ENCODE data around the gene OR2B2.
A peak's percentile ranks its signal among the peaks of the same experiment; 100 is the strongest.

Gene OR2B2

GRCh38 chr6:27922949-27923348 is 10.8 kb upstream of the OR2B2 start:
- Histone ChIP-seq H3K9ac (ENCODE audit: low read length) (no peak overlapping the region), H3K36me3 (ENCODE audit: low read length) (no peaks in the 10 kb centered on the region), H3K27ac (ENCODE audit: low read depth, low read length) (no peak overlapping the region), H3F3A (ENCODE audit: insufficient read depth) (no peaks in the 10 kb centered on the region), H3K79me2 (ENCODE audit: insufficient read depth, low read length) (no peaks in the 10 kb centered on the region), H3K4me2 (ENCODE audit: low read depth, low read length, poor library complexity, severe bottlenecking) (no peak overlapping the region), H3K4me3 (ENCODE audit: insufficient read depth, low read length, poor library complexity, severe bottlenecking) (no peak overlapping the region), H3K9me2 (replicated peaks; ENCODE audit: insufficient read depth, low read length) (no peaks in the 10 kb centered on the region), H2AFZ (ENCODE audit: low read depth, low read length, severe bottlenecking) (no peak overlapping the region), H3K9me3 (ENCODE audit: insufficient read depth, low read length) (no peaks in the 10 kb centered on the region), H4K20me1 (ENCODE audit: low read depth, low read length) (no peaks in the 10 kb centered on the region), H3K27me3 (ENCODE audit: low read length) (no peaks in the 10 kb centered on the region)
- TF ChIP-seq EZH2phosphoT487 (conservative IDR thresholded peaks at IDR 0.05; ENCODE audit: low read length) (no peak), CTCF (IDR thresholded peaks at IDR 0.05; ENCODE audit: insufficient read depth, low read length, poor library complexity, severe bottlenecking) (no peak)

DNA sequence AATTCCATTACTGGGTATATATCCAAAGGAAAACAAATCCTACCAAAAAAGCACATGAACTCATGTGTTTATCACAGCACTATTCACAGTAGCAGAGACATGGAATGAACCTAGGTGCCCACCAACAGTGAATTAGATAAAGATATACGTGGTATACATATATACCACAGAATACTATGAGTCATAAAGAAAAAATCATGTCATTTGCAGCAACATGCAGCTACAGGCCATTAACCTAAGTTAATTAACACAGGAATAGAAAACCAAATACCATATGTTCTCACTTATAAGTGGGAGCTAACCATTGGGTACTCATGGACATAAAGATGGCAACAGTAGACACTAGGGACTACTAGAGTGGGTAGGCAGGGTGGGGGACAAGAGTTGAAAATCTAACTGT is 4.2 kb downstream of the OR2B2 start:
- no peak for TF ChIP-seq CTCF (IDR thresholded peaks at IDR 0.05; ENCODE audit: insufficient read depth, low read length, poor library complexity, severe bottlenecking)
- TF ChIP-seq EZH2phosphoT487 (conservative IDR thresholded peaks at IDR 0.05; ENCODE audit: low read length) = no peak
- no peak overlapping the region for H3K27ac ChIP-seq (ENCODE audit: low read depth, low read length)
- no peak overlapping the region for H3K4me2 ChIP-seq (ENCODE audit: low read depth, low read length, poor library complexity, severe bottlenecking)
- no peak overlapping the region for H2AFZ ChIP-seq (ENCODE audit: low read depth, low read length, severe bottlenecking)
- no peak overlapping the region for H3K4me3 ChIP-seq (ENCODE audit: insufficient read depth, low read length, poor library complexity, severe bottlenecking)
- no peaks in the 10 kb centered on the region for H3F3A ChIP-seq (ENCODE audit: insufficient read depth)
- no peaks in the 10 kb centered on the region for H3K9me3 ChIP-seq (ENCODE audit: insufficient read depth, low read length)
- H3K79me2 ChIP-seq (ENCODE audit: insufficient read depth, low read length) = no peaks in the 10 kb centered on the region
- H3K27me3 ChIP-seq (ENCODE audit: low read length) = no peaks in the 10 kb centered on the region
- no peak overlapping the region for H3K9ac ChIP-seq (ENCODE audit: low read length)
- H4K20me1 ChIP-seq (ENCODE audit: low read depth, low read length) = no peaks in the 10 kb centered on the region
- H3K9me2 ChIP-seq (replicated peaks; ENCODE audit: insufficient read depth, low read length) = no peaks in the 10 kb centered on the region
- no peaks in the 10 kb centered on the region for H3K36me3 ChIP-seq (ENCODE audit: low read length)

GRCh38 chr6:27902335-27903314 is 9.6 kb downstream of the OR2B2 start:
- H4K20me1 ChIP-seq (ENCODE audit: low read depth, low read length) = no peaks in the 10 kb centered on the region
- peak overlapping the region; percentile 93 for H2AFZ ChIP-seq (ENCODE audit: low read depth, low read length, severe bottlenecking)
- peaks cover 3% of the 10 kb centered on the region; the same call in 1 of the 2 replicates for H3F3A ChIP-seq (ENCODE audit: insufficient read depth)
- no peak for TF ChIP-seq EZH2phosphoT487 (conservative IDR thresholded peaks at IDR 0.05; ENCODE audit: low read length)
- TF ChIP-seq CTCF (IDR thresholded peaks at IDR 0.05; ENCODE audit: insufficient read depth, low read length, poor library complexity, severe bottlenecking) = no peak
- H3K9me2 ChIP-seq (replicated peaks; ENCODE audit: insufficient read depth, low read length) = no peaks in the 10 kb centered on the region
- peak overlapping the region; percentile 91 for H3K4me2 ChIP-seq (ENCODE audit: low read depth, low read length, poor library complexity, severe bottlenecking)
- H3K36me3 ChIP-seq (ENCODE audit: low read length) = no peaks in the 10 kb centered on the region
- H3K79me2 ChIP-seq (ENCODE audit: insufficient read depth, low read length) = no peaks in the 10 kb centered on the region
- H3K27me3 ChIP-seq (ENCODE audit: low read length) = no peaks in the 10 kb centered on the region
- peak overlapping the region; percentile 52 for H3K9ac ChIP-seq (ENCODE audit: low read length)
- H3K27ac ChIP-seq (ENCODE audit: low read depth, low read length) = peak overlapping the region; percentile 52
- H3K4me3 ChIP-seq (ENCODE audit: insufficient read depth, low read length, poor library complexity, severe bottlenecking) = peak overlapping the region; percentile 91
- H3K9me3 ChIP-seq (ENCODE audit: insufficient read depth, low read length) = no peaks in the 10 kb centered on the region
